GM23338 (cell line): ENCODE data around the gene LRRC8B. TPM values are rescaled to one million over a fixed set of nuclear protein-coding genes. Genes with fewer than 3 reads are reported as not detected.

Experiments used
- ATAC-seq: fragments of 200-7000 bp; cut with Tn5 transposase; 3 replicates; pipeline ENCODE4 v1.9.1; 2020
- DNase-seq: peaks from one replicate; pipeline ENCODE4 v3.0.0-alpha.2; 2015; ENCODE audit warnings: low spot score
- H2AFZ ChIP-seq: fragments of 200-600 bp; sonication (generic); 2 replicates; pipeline ENCODE4 v1.8.0; 2016; ENCODE audit warnings: antibody characterized with exemption, mild to moderate bottlenecking, moderate library complexity
- H3F3A ChIP-seq: fragments of 200-600 bp; sonication (generic); replicated peaks from 2 replicates; pipeline ENCODE4 v1.8.0; 2017; ENCODE audit warnings: antibody characterized with exemption, mixed run types, low read depth
- H3K27ac ChIP-seq: fragments of 200-600 bp; sonication (generic); 2 replicates; pipeline ENCODE4 v1.6.1; 2016; ENCODE audit warnings: low read depth
- H3K27me3 ChIP-seq: fragments of 200-600 bp; sonication (generic); 2 replicates; pipeline ENCODE4 v1.8.0; 2016; ENCODE audit warnings: mild to moderate bottlenecking, mixed run types, moderate library complexity; ENCODE audit not compliant: insufficient read depth
- H3K36me3 ChIP-seq: fragments of 200-600 bp; sonication (generic); 2 replicates; pipeline ENCODE4 v1.8.0; 2016; ENCODE audit warnings: mild to moderate bottlenecking; ENCODE audit not compliant: insufficient read depth
- H3K4me1 ChIP-seq: fragments of 200-600 bp; sonication (generic); 2 replicates; pipeline ENCODE4 v1.8.0; 2016; ENCODE audit warnings: mild to moderate bottlenecking, moderate library complexity; ENCODE audit not compliant: insufficient read depth
- H3K4me2 ChIP-seq: fragments of 200-600 bp; sonication (generic); 2 replicates; pipeline ENCODE4 v1.7.1; 2017; ENCODE audit warnings: mixed run types
- H3K4me3 ChIP-seq: fragments of 200-600 bp; sonication (generic); 2 replicates; pipeline ENCODE4 v1.6.1; 2016; ENCODE audit warnings: mixed run types
- H3K79me2 ChIP-seq: fragments of 200-600 bp; sonication (generic); replicated peaks from 2 replicates; pipeline ENCODE4 v1.8.0; 2017; ENCODE audit warnings: mild to moderate bottlenecking; ENCODE audit not compliant: insufficient read depth
- H3K9me2 ChIP-seq: fragments of 200-600 bp; sonication (generic); 2 replicates; pipeline ENCODE4 v1.8.0; 2017; ENCODE audit not compliant: insufficient read depth
- H4K20me1 ChIP-seq: fragments of 200-600 bp; sonication (generic); replicated peaks from 2 replicates; pipeline ENCODE4 v1.8.0; 2017; ENCODE audit warnings: mild to moderate bottlenecking; ENCODE audit not compliant: insufficient read depth
- H3K27ac Mint-ChIP-seq: 2 replicates; pipeline ENCODE4 v1.8.0; 2020; ENCODE audit warnings: inconsistent platforms, mild to moderate bottlenecking, moderate library complexity, mixed read lengths
- H3K27me3 Mint-ChIP-seq: 3 replicates; pipeline ENCODE4 v1.8.0; 2022; ENCODE audit warnings: low read depth, mild to moderate bottlenecking, moderate library complexity, mixed read lengths, inconsistent platforms; ENCODE audit not compliant: insufficient read depth, poor library complexity
- H3K36me3 Mint-ChIP-seq: 3 replicates; pipeline ENCODE4 v1.8.0; 2021; ENCODE audit warnings: low read depth, mild to moderate bottlenecking, inconsistent platforms, moderate library complexity, mixed read lengths
- H3K4me1 Mint-ChIP-seq: 3 replicates; pipeline ENCODE4 v1.8.0; 2020; ENCODE audit warnings: mild to moderate bottlenecking, inconsistent platforms, mixed read lengths
- H3K4me3 Mint-ChIP-seq: 3 replicates; pipeline ENCODE4 v1.8.0; 2021; ENCODE audit warnings: moderate library complexity, mild to moderate bottlenecking, inconsistent platforms, mixed read lengths
- H3K9me3 Mint-ChIP-seq: 3 replicates; pipeline ENCODE4 v1.8.0; 2020; ENCODE audit warnings: moderate library complexity, mild to moderate bottlenecking, inconsistent platforms, mixed read lengths
- CREB1 ChIP-seq: fragments of 250-450 bp; sonication (Bioruptor Pico); IDR thresholded peaks from 2 replicates; pipeline ENCODE4 v1.5.0; 2020; ENCODE audit warnings: low read depth, mild to moderate bottlenecking, moderate library complexity
- CTCF ChIP-seq, 2 experiments: fragments of 200-600 bp in 1 of 2; sonication (generic) in 1 of 2; conservative IDR thresholded peaks; 2 replicates each; pipeline versions ENCODE4 v1.5.1 to v1.6.1; 2016 to 2017; ENCODE audit warnings: antibody characterized with exemption in 2 of 2, low read depth in 2 of 2, mild to moderate bottlenecking in 2 of 2, moderate library complexity in 1 of 2
- EZH2 ChIP-seq: fragments of 200-600 bp; sonication (generic); IDR thresholded peaks from one replicate; pipeline ENCODE4 v1.8.0; 2017; ENCODE audit warnings: antibody characterized with exemption, mild to moderate bottlenecking, low read depth; ENCODE audit not compliant: unreplicated experiment
- EZH2phosphoT487 ChIP-seq: fragments of 200-600 bp; sonication (generic); IDR thresholded peaks from one replicate; pipeline ENCODE4 v1.8.1; 2018; ENCODE audit warnings: antibody characterized with exemption; ENCODE audit not compliant: unreplicated experiment
- JUNB ChIP-seq: IDR thresholded peaks from one replicate; pipeline ENCODE4 v1.6.1; 2016; ENCODE audit warnings: antibody characterized with exemption; ENCODE audit not compliant: unreplicated experiment
- NANOG ChIP-seq: IDR thresholded peaks from 2 replicates; pipeline ENCODE4 v1.6.1; 2016; ENCODE audit warnings: antibody characterized with exemption, borderline replicate concordance
- POLR2AphosphoS5 ChIP-seq: IDR thresholded peaks from 2 replicates; pipeline ENCODE4 v1.6.1; 2016; ENCODE audit warnings: antibody characterized with exemption, low read depth
- REST ChIP-seq: IDR thresholded peaks from one replicate; pipeline ENCODE4 v1.6.1; 2018; ENCODE audit warnings: antibody characterized with exemption; ENCODE audit not compliant: unreplicated experiment
- ZNF114 ChIP-seq: fragments of 250-450 bp; sonication (Bioruptor Pico); IDR thresholded peaks from 2 replicates; pipeline ENCODE4 v1.5.0; 2020; ENCODE audit warnings: mild to moderate bottlenecking, moderate library complexity
- polyA plus RNA-seq: library from polyadenylated mRNA; unstranded; fragments of >200 nt; fragmentation: Nextera tagmentation; extraction: Ambion mirVana; gene quantifications from 2 replicates; pipeline ENCODE4 v1.2.1, GENCODE V29; 2016
- total RNA-seq: library from RNA; depleted of rRNA; stranded (reverse); fragments of >200 nt; shearing (Covaris generic); gene quantifications from 2 replicates; pipeline ENCODE4 v1.2.3, GENCODE V29; 2014

The LRRC8B gene
- total and polyA plus RNA-seq, 2 experiments from 2014 or later: 9.0 to 26.5 TPM

GRCh38 chr1:89546082-89546889 is 21.7 kb downstream of the LRRC8B start:
- no peaks in the 10 kb centered on the region for H3K9me3 Mint-ChIP-seq
- no peaks in the 10 kb centered on the region for H3K9me2 ChIP-seq
- no peaks in the 10 kb centered on the region for H3K36me3 Mint-ChIP-seq
- ATAC-seq (no peak), DNase-seq (no peak)
- TF ChIP-seq JUNB (no peak), EZH2phosphoT487 (no peak), REST (no peak), NANOG (no peak), CTCF (conservative IDR thresholded peaks at IDR 0.05; ENCODE audit: low read depth in 2 of 2) (no peak), CREB1 (CRISPR knock-in tag) (no peak), EZH2 (no peak), ZNF114 (CRISPR knock-in tag) (no peak), POLR2AphosphoS5 (no peak)
- no peaks in the 10 kb centered on the region for H3K27me3 Mint-ChIP-seq
- peaks cover 73% of the 10 kb centered on the region for H3K79me2 ChIP-seq
- H3K4me1 ChIP-seq: no peaks in the 10 kb centered on the region
- peaks cover 19% of the 10 kb centered on the region for H4K20me1 ChIP-seq
- peaks cover 17% of the 10 kb centered on the region; the same call in 2 of the 3 replicates for H3K4me1 Mint-ChIP-seq
- H3K4me3 Mint-ChIP-seq: no peak overlapping the region
- no peak overlapping the region for H3K4me3 ChIP-seq
- no peak overlapping the region for H3K27ac ChIP-seq
- no peak overlapping the region for H3K27ac Mint-ChIP-seq
- H3K4me2 ChIP-seq: no peak overlapping the region
- no peak overlapping the region for H2AFZ ChIP-seq
- no peaks in the 10 kb centered on the region for H3F3A ChIP-seq
- no peaks in the 10 kb centered on the region for H3K36me3 ChIP-seq
- H3K27me3 ChIP-seq: no peaks in the 10 kb centered on the region
